HEK293T (cell line): ENCODE results near the gene ZNF483.

Source experiments
- ARNT ChIP-seq: fragments of 450-650 bp; IDR thresholded peaks from 2 replicates; pipeline ENCODE4 v1.6.1; 2017; ENCODE audit warnings: mild to moderate bottlenecking
- BHLHE40 ChIP-seq: fragments of 450-650 bp; IDR thresholded peaks from 2 replicates; pipeline ENCODE4 v1.6.1; 2016; ENCODE audit warnings: mild to moderate bottlenecking, moderate library complexity, borderline replicate concordance
- CTBP1 ChIP-seq: fragments of 450-650 bp; IDR thresholded peaks from 2 replicates; pipeline ENCODE4 v1.6.1; 2016; ENCODE audit warnings: borderline replicate concordance
- ELF4 ChIP-seq: fragments of 450-650 bp; IDR thresholded peaks from 2 replicates; pipeline ENCODE4 v1.6.1; 2017; ENCODE audit warnings: antibody characterized with exemption
- FOXK2 ChIP-seq: fragments of 450-650 bp; IDR thresholded peaks from 2 replicates; pipeline ENCODE4 v1.6.1; 2016; ENCODE audit warnings: mild to moderate bottlenecking
- FOXM1 ChIP-seq: fragments of 450-650 bp; IDR thresholded peaks from 2 replicates; pipeline ENCODE4 v1.6.1; 2017; ENCODE audit warnings: mild to moderate bottlenecking, borderline replicate concordance
- HDGF ChIP-seq: fragments of 450-650 bp; IDR thresholded peaks from 2 replicates; pipeline ENCODE4 v1.6.1; 2017; ENCODE audit warnings: antibody characterized with exemption, borderline replicate concordance
- L3MBTL2 ChIP-seq: fragments of 450-650 bp; conservative IDR thresholded peaks from 2 replicates; pipeline ENCODE4 v1.6.1; 2016; ENCODE audit warnings: mild to moderate bottlenecking
- NFRKB ChIP-seq: fragments of 450-650 bp; IDR thresholded peaks from 2 replicates; pipeline ENCODE4 v1.6.1; 2016; ENCODE audit warnings: mild to moderate bottlenecking, moderate library complexity
- SP1 ChIP-seq: fragments of 450-650 bp; IDR thresholded peaks from 2 replicates; pipeline ENCODE4 v1.6.1; 2017
- TF ChIP-seq, protein P1 (sequence below): fragments of 450-650 bp; IDR thresholded peaks from 2 replicates; pipeline ENCODE4 v1.6.1; 2016

GRCh38 chr9:111525056-111525977, at the start of gene ZNF483:
- TF ChIP-seq SP1 (no peak), ELF4 (no peak), NFRKB (no peak), FOXM1 (no peak), ARNT (no peak), FOXK2 (no peak), HDGF (no peak), L3MBTL2 (no peak), BHLHE40 (no peak), CTBP1 (no peak)
- TF ChIP-seq, protein P1, sequence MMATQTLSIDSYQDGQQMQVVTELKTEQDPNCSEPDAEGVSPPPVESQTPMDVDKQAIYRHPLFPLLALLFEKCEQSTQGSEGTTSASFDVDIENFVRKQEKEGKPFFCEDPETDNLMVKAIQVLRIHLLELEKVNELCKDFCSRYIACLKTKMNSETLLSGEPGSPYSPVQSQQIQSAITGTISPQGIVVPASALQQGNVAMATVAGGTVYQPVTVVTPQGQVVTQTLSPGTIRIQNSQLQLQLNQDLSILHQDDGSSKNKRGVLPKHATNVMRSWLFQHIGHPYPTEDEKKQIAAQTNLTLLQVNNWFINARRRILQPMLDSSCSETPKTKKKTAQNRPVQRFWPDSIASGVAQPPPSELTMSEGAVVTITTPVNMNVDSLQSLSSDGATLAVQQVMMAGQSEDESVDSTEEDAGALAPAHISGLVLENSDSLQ: no peak
